K562 (cell line): ENCODE results near the gene CLCN4. TPM values are rescaled to one million over a fixed set of nuclear protein-coding genes. Genes with fewer than 3 reads are reported as not detected.

Experiments used
- ARID2 ChIP-seq: fragments of 450-650 bp; IDR thresholded peaks from 2 replicates; pipeline ENCODE4 v1.6.1; 2017; ENCODE audit warnings: antibody characterized with exemption, mild to moderate bottlenecking
- ARID3A ChIP-seq: IDR thresholded peaks from 2 replicates; pipeline ENCODE4 v1.6.1; 2012; ENCODE audit warnings: low read depth, low read length, improper control_type of control experiment, borderline replicate concordance
- BRD9 ChIP-seq: fragments of 450-650 bp; IDR thresholded peaks from 2 replicates; pipeline ENCODE4 v1.6.1; 2018; ENCODE audit warnings: low read depth; ENCODE audit not compliant: partially characterized antibody
- CCAR2 ChIP-seq: fragments of 200-400 bp; formaldehyde crosslinking; IDR thresholded peaks from 2 replicates; pipeline ENCODE4 v1.6.1; 2017; ENCODE audit warnings: mild to moderate bottlenecking, low read depth, low read length
- CEBPB ChIP-seq: fragments of 450-650 bp; IDR thresholded peaks from 2 replicates; pipeline ENCODE4 v1.6.1; 2016; ENCODE audit warnings: missing genetic modification characterization, missing compliant biosample characterization
- EGR1 ChIP-seq: fragments of 450-650 bp; conservative IDR thresholded peaks from 2 replicates; pipeline ENCODE4 v1.6.1; 2017; ENCODE audit warnings: mild to moderate bottlenecking
- ERF ChIP-seq: fragments of 450-650 bp; formaldehyde crosslinking; IDR thresholded peaks from 2 replicates; pipeline ENCODE4 v1.4.0; 2020; ENCODE audit warnings: mild to moderate bottlenecking, mixed read lengths
- FOXK2 ChIP-seq, 2 experiments: fragments of 450-650 bp; IDR thresholded peaks in 1 of 2; conservative IDR thresholded peaks in 1 of 2; 2 replicates each; pipeline ENCODE4 v1.6.1; 2016; ENCODE audit warnings: low read depth in 2 of 2, mild to moderate bottlenecking in 1 of 2
- GABPA ChIP-seq: fragments of 200-800 bp; sonication (Bioruptor generic); conservative IDR thresholded peaks from 2 replicates; pipeline ENCODE4 v1.6.1; 2016; ENCODE audit warnings: low read depth, missing genetic modification characterization, missing compliant biosample characterization
- IRF9 ChIP-seq: fragments of 450-650 bp; IDR thresholded peaks from 2 replicates; pipeline ENCODE4 v1.6.1; 2016; ENCODE audit warnings: missing biosample characterization, missing genetic modification characterization
- JUNB ChIP-seq: fragments of 450-650 bp; formaldehyde crosslinking; conservative IDR thresholded peaks from 2 replicates; pipeline ENCODE4 v1.4.0; 2020; ENCODE audit warnings: mild to moderate bottlenecking
- LEF1 ChIP-seq: fragments of 450-650 bp; IDR thresholded peaks from 2 replicates; pipeline ENCODE4 v1.6.1; 2016; ENCODE audit warnings: mild to moderate bottlenecking
- MYBL2 ChIP-seq, 2 experiments: fragments of 450-650 bp in 1 of 2; sonication (generic) in 1 of 2; formaldehyde crosslinking in 1 of 2; IDR thresholded peaks; 2 replicates each; pipeline versions ENCODE4 v1.6.1 to v1.8.1; 2017 to 2022; ENCODE audit warnings: borderline replicate concordance in 1 of 2, inconsistent platforms in 1 of 2, low read depth in 1 of 2, mild to moderate bottlenecking in 1 of 2, missing genetic modification reagents in 1 of 2, moderate library complexity in 1 of 2
- MYC ChIP-seq, 2 experiments: fragments of 250-450 bp in 1 of 2; sonication (Bioruptor Pico) in 1 of 2; IDR thresholded peaks; 2 replicates each; pipeline versions ENCODE4 v1.5.1 to v1.6.1; 2012 to 2021; ENCODE audit warnings: low read depth in 2 of 2, borderline replicate concordance in 1 of 2, improper control_type of control experiment in 1 of 2, low read length in 1 of 2, mild to moderate bottlenecking in 1 of 2, moderate library complexity in 1 of 2
- SMARCA4 ChIP-seq: fragments of 450-650 bp; IDR thresholded peaks from 2 replicates; pipeline ENCODE4 v1.6.1; 2016
- SMARCB1 ChIP-seq: IDR thresholded peaks from 2 replicates; pipeline ENCODE4 v1.6.1; 2011; ENCODE audit warnings: improper control_type of control experiment, low read depth; ENCODE audit not compliant: insufficient read length
- ZBTB11 ChIP-seq, 3 experiments: fragments of 200-800 bp in 1 of 3; fragments of 250-450 bp in 1 of 3; fragments of 450-650 bp in 1 of 3; sonication (Bioruptor Pico) in 1 of 3; sonication (Bioruptor generic) in 1 of 3; formaldehyde crosslinking in 1 of 3; IDR thresholded peaks; 2 replicates each; pipeline versions ENCODE4 v1.6.1 to v1.8.0; 2016 to 2022; ENCODE audit warnings: mild to moderate bottlenecking in 2 of 3, missing genetic modification characterization in 2 of 3, missing compliant biosample characterization in 1 of 3, moderate library complexity in 1 of 3
- ZNF280A ChIP-seq: fragments of 450-650 bp; IDR thresholded peaks from 2 replicates; pipeline ENCODE4 v1.6.1; 2018; ENCODE audit warnings: mild to moderate bottlenecking, low read depth; ENCODE audit not compliant: partially characterized antibody
- ZNF561 ChIP-seq: fragments of 450-650 bp; formaldehyde crosslinking; conservative IDR thresholded peaks from 2 replicates; pipeline ENCODE4 v1.4.0; 2020; ENCODE audit warnings: mild to moderate bottlenecking, moderate library complexity
- polyA plus RNA-seq, 8 experiments: library from polyadenylated mRNA; depleted of rRNA in 4 of 8; stranded (reverse) in 5 of 8; unstranded in 3 of 8; fragments of >200 nt; fragmentation: Nextera tagmentation in 2 of 8; fragmentation: Illumina TruSeq in 1 of 8; extraction: Ambion mirVana in 2 of 8; extraction: Trizol in 1 of 8; gene quantifications; 2 replicates each; pipeline versions ENCODE4 v1.2.1 to v1.2.3, GENCODE V29; 2011 to 2014; ENCODE audit warnings: inconsistent platforms in 1 of 8, missing spikeins in 1 of 8
- total RNA-seq, 7 experiments: library from RNA; depleted of rRNA in 6 of 7; stranded (reverse); fragments of >200 nt in 6 of 7; fragmentation: Illumina TruSeq in 2 of 7; extraction: Trizol in 2 of 7; gene quantifications; 2 replicates each; pipeline versions ENCODE4 v1.2.1 to v1.2.3, GENCODE V29; 2011 to 2021; ENCODE audit warnings: low replicate concordance in 1 of 7

Gene CLCN4
- total and polyA plus RNA-seq, 9 of the 15 experiments (the other 6 are each of a cell fraction or from before 2014, with no cell fraction given) = 0.03 to 0.24 (median 0.10) TPM; not detected in 1

- TF ChIP-seq EGR1 (no peak), ZNF280A (no peak), GABPA (tag) (no peak), ARID2 (no peak), BRD9 (no peak), MYBL2 (IDR thresholded peaks at IDR 0.05; ENCODE audit: low read depth) (no peak), MYBL2 (CRISPR knock-in tag; IDR thresholded peaks at IDR 0.05; ENCODE audit: borderline replicate concordance) (no peak), CEBPB (tag) (no peak), SMARCA4 (peak; percentile 93), ZNF561 (CRISPR knock-in tag) (no peak), ERF (no peak), ARID3A (0 out of 2 replicates have a peak, but pooled peaks have one; percentile 56), IRF9 (tag) (no peak), LEF1 (peak; percentile 85), MYC (IDR thresholded peaks at IDR 0.05; ENCODE audit: low read depth, low read length) (no peak), MYC (CRISPR knock-in tag; IDR thresholded peaks at IDR 0.05; ENCODE audit: borderline replicate concordance, low read depth) (no peak), JUNB (CRISPR knock-in tag) (no peak), CCAR2 (no peak), FOXK2 (conservative IDR thresholded peaks at IDR 0.05 in 1 of 2, IDR thresholded peaks at IDR 0.05 in 1 of 2; ENCODE audit: low read depth in 2 of 2) (no peak), SMARCB1 (no peak), ZBTB11 (CRISPR knock-in tag; IDR thresholded peaks at IDR 0.05) (peak in 1 of 3 experiments; percentile 29; a peak in 1 of 6 replicates)
Observed at GRCh38 chrX:10178866-10179463, 22.2 kb downstream of the CLCN4 start (continued).
